Vagina (tissue), 2 donors: ENCODE data around the gene WFDC13. TPM values are rescaled to one million over a fixed set of nuclear protein-coding genes. Genes with fewer than 3 reads are reported as not detected.
"Not testable (repeated sequence)": the region's sequence is repeated elsewhere in the genome, so short reads cannot be mapped to it uniquely, and the experiment has no call there.

ENCODE experiments used
- DNase-seq, 2 donors: peaks; one replicate each; pipeline ENCODE4 v3.0.0-alpha.2; 2017; ENCODE audit errors: extremely low spot score in 2 of 2
- H3K27ac ChIP-seq: fragments of 200-600 bp; sonication (generic); one replicate; pipeline ENCODE4 v1.5.1; 2019
- H3K27me3 ChIP-seq: fragments of 200-600 bp; sonication (generic); one replicate; pipeline ENCODE4 v1.5.1; 2019
- H3K36me3 ChIP-seq, 2 donors: fragments of 200-600 bp; sonication (generic); one replicate each; pipeline ENCODE4 v1.5.1; 2017 to 2019
- H3K4me1 ChIP-seq: fragments of 200-600 bp; sonication (generic); one replicate; pipeline ENCODE4 v1.5.1; 2019
- H3K4me3 ChIP-seq, 2 donors: fragments of 200-600 bp; sonication (generic); 1 replicate in 1 of 2; 2 replicates in 1 of 2; pipeline ENCODE4 v1.5.1; 2016 to 2019
- H3K9me3 ChIP-seq: fragments of 200-600 bp; sonication (generic); one replicate; pipeline ENCODE4 v1.5.1; 2019
- CTCF ChIP-seq, 3 experiments: fragments of 450-650 bp in 2 of 3; fragments of 200-600 bp in 1 of 3; sonication (generic) in 1 of 3; IDR thresholded peaks; one replicate each; pipeline ENCODE4 v1.5.1; 2017 to 2019; ENCODE audit warnings: antibody characterized with exemption in 3 of 3, mild to moderate bottlenecking in 2 of 3, moderate library complexity in 2 of 3
- POLR2A ChIP-seq, 2 donors: fragments of 450-650 bp; IDR thresholded peaks; one replicate each; pipeline ENCODE4 v1.6.1; 2017; ENCODE audit warnings: antibody characterized with exemption in 2 of 2, mild to moderate bottlenecking in 2 of 2, moderate library complexity in 2 of 2
- POLR2AphosphoS5 ChIP-seq, 2 donors: sonication (generic); formaldehyde crosslinking; IDR thresholded peaks; one replicate each; pipeline ENCODE4 v1.9.0; 2017; ENCODE audit warnings: antibody characterized with exemption in 2 of 2, mild to moderate bottlenecking in 2 of 2, low read depth in 1 of 2; ENCODE audit not compliant: insufficient read depth in 1 of 2
- intact Hi-C: fragments of 100-400 bp; cut with DNase I; formaldehyde crosslinking; loops from one replicate; pipeline ENCODE4 v1.15.1; 2023
- total RNA-seq: library from RNA; depleted of rRNA; stranded (reverse); fragments of >200 nt; gene quantifications from one replicate; pipeline ENCODE4 v1.2.3, GENCODE V29; 2016

WFDC13 gene
- total RNA-seq, 1 donor from 2014 or later: not detected

- Histone ChIP-seq H3K27me3 (no peaks in the 10 kb centered on the region), H3K9me3 (no peaks in the 10 kb centered on the region), H3K36me3 (no peaks in the 10 kb centered on the region), H3K4me1 (no peaks in the 10 kb centered on the region), H3K4me3 (no peak overlapping the region), H3K27ac (no peak overlapping the region)
- DNase-seq: no peak
- intact Hi-C loops: no loop called here
- TF ChIP-seq CTCF (IDR thresholded peaks at IDR 0.05): no peak
- no peak for TF ChIP-seq POLR2AphosphoS5 (IDR thresholded peaks at IDR 0.05; ENCODE audit: insufficient read depth in 1 of 2, low read depth in 1 of 2)
- TF ChIP-seq POLR2A (IDR thresholded peaks at IDR 0.05): no peak
Measured at GRCh38 chr20:45695496-45695895, 6.3 kb upstream of the WFDC13 start.

GRCh38 chr20:45701104-45701503, 734 bp upstream of the WFDC13 start:
- Histone ChIP-seq H3K9me3 (no peaks in the 10 kb centered on the region), H3K27ac (no peak overlapping the region), H3K36me3 (no peaks in the 10 kb centered on the region), H3K4me3 (no peak overlapping the region), H3K4me1 (no peaks in the 10 kb centered on the region), H3K27me3 (no peaks in the 10 kb centered on the region)
- no peak for TF ChIP-seq CTCF (IDR thresholded peaks at IDR 0.05)
- TF ChIP-seq POLR2AphosphoS5 (IDR thresholded peaks at IDR 0.05; ENCODE audit: insufficient read depth in 1 of 2, low read depth in 1 of 2): no peak
- no peak for TF ChIP-seq POLR2A (IDR thresholded peaks at IDR 0.05)
- intact Hi-C loops: no loop called here
- DNase-seq: no peak

GRCh38 chr20:45704969-45705637, 3.3 kb downstream of the WFDC13 start, which contains the start of gene WFDC10B:
Gene WFDC10B (minus strand): TSS chr20:45705019. CDS start chr20:45685992, 19,027 bp downstream.
- no peaks in the 10 kb centered on the region for H3K27me3 ChIP-seq
- H3K4me3 ChIP-seq: no peak within 1 kb of the TSS
- intact Hi-C loops: no loop called here
- H3K9me3 ChIP-seq: no peaks in the 10 kb centered on the region
- no peak for TF ChIP-seq POLR2A (IDR thresholded peaks at IDR 0.05)
- TF ChIP-seq CTCF (IDR thresholded peaks at IDR 0.05): no peak
- no peak for TF ChIP-seq POLR2AphosphoS5 (IDR thresholded peaks at IDR 0.05; ENCODE audit: insufficient read depth in 1 of 2, low read depth in 1 of 2)
- H3K36me3 ChIP-seq: no peaks in the 10 kb centered on the region
- DNase-seq: no peak
- no peaks in the 10 kb centered on the region for H3K4me1 ChIP-seq
- no peak within 1 kb of the TSS for H3K27ac ChIP-seq

GRCh38 chr20:45716141-45716688, 14.4 kb downstream of the WFDC13 start:
- H3K27me3 ChIP-seq, DNase-seq, intact Hi-C loops: not testable (repeated sequence)

GRCh38 chr20:45722047-45722446, 20.2 kb downstream of the WFDC13 start, which contains the start of gene SPINT4:
Gene SPINT4 (plus strand): TSS chr20:45722347. CDS start chr20:45722368, 21 bp downstream.
- intact Hi-C loops: no loop called here

More at GRCh38 chr20:45716141-45716688, 14.4 kb downstream of the WFDC13 start:
- not testable (repeated sequence) for H3K36me3 ChIP-seq, H3K9me3 ChIP-seq, H3K4me3 ChIP-seq, H3K4me1 ChIP-seq, H3K27ac ChIP-seq

More at GRCh38 chr20:45722047-45722446, 20.2 kb downstream of the WFDC13 start, which contains the start of gene SPINT4:
- no peaks in the 10 kb centered on the region for H3K4me1 ChIP-seq
- TF ChIP-seq POLR2A (IDR thresholded peaks at IDR 0.05) (no peak), POLR2AphosphoS5 (IDR thresholded peaks at IDR 0.05; ENCODE audit: insufficient read depth in 1 of 2, low read depth in 1 of 2) (no peak), CTCF (IDR thresholded peaks at IDR 0.05) (no peak)
- no peaks in the 10 kb centered on the region for H3K36me3 ChIP-seq
- H3K9me3 ChIP-seq: no peaks in the 10 kb centered on the region
- H3K27ac ChIP-seq: no peak within 1 kb of the TSS
- no peak for DNase-seq
- H3K4me3 ChIP-seq: no peak within 1 kb of the TSS
- H3K27me3 ChIP-seq: no peaks in the 10 kb centered on the region
